K562 (cell line): ENCODE results near the gene PRKG1. TPM values are rescaled to one million over a fixed set of nuclear protein-coding genes. Genes with fewer than 3 reads are reported as not detected.

Experiments used
- ATAC-seq: fragments of 200-7000 bp; cut with Tn5 transposase; 3 replicates; pipeline ENCODE4 v1.9.1; 2020; ENCODE audit warnings: moderate library complexity
- BruUV-seq: library from RNA; stranded (reverse); fragments of 400-500 nt; replicated peaks from 2 replicates; lab custom pipeline; 2021; lab: Mats Ljungman, UMichigan
- CTCF ChIA-PET: fragments of 300-600 bp; formaldehyde crosslinking; extraction: SDS; loops from one replicate; lab custom pipeline; 2021; ENCODE audit warnings: low intra/inter-chr PET ratio; lab: Yijun Ruan, JAX
- POLR2A ChIA-PET: fragments of 300-600, 350-650 bp; sonication (Branson Sonifier 250); formaldehyde crosslinking; extraction: SDS; loops from one replicate; lab custom pipeline; 2021; ENCODE audit warnings: antibody characterized with exemption, inconsistent platforms; lab: Yijun Ruan, JAX
- DNase-seq, 4 experiments: peaks; one replicate each; pipeline versions ENCODE4 v3.0.0 to v3.0.0-alpha.2; 2011 to 2018; ENCODE audit warnings: low spot score in 3 of 4, mixed read lengths in 3 of 4; ENCODE audit errors: extremely low read depth in 1 of 4
- FAIRE-seq: peaks from 2 replicates; lab custom pipeline; 2011; peaks lifted over from hg19 to GRCh38; lab: Jason Lieb, UNC
- H2AFZ ChIP-seq: 2 replicates; pipeline ENCODE4 v1.6.0; 2011; ENCODE audit warnings: low read depth, low read length, control low read depth, inconsistent platforms
- H3K27ac ChIP-seq: fragments of 200-600 bp; 3 replicates; pipeline ENCODE4 v1.8.0; 2011; ENCODE audit warnings: low read depth, mild to moderate bottlenecking, control low read depth, inconsistent platforms, low read length, moderate library complexity, mixed read lengths; ENCODE audit errors: extremely low read depth
- H3K27me3 ChIP-seq, 2 experiments: fragments of 300-600 bp in 1 of 2; 2 replicates in 1 of 2; 3 replicates in 1 of 2; pipeline versions ENCODE4 v1.6.0 to v1.8.0; 2011; ENCODE audit warnings: inconsistent platforms in 2 of 2, low read length in 2 of 2, mild to moderate bottlenecking in 1 of 2, mixed read lengths in 1 of 2, moderate library complexity in 1 of 2; ENCODE audit not compliant: control insufficient read depth in 2 of 2, insufficient read depth in 2 of 2
- H3K36me3 ChIP-seq: fragments of 300-600 bp; 3 replicates; pipeline ENCODE4 v1.8.0; 2011; ENCODE audit warnings: mild to moderate bottlenecking, low read length, inconsistent platforms; ENCODE audit not compliant: control insufficient read depth, insufficient read depth
- H3K4me1 ChIP-seq, 2 experiments: fragments of 200-600 bp in 1 of 2; replicated peaks in 1 of 2; 2 replicates in 1 of 2; 3 replicates in 1 of 2; pipeline versions ENCODE4 v1.5.1 to v1.8.0; 2011; ENCODE audit warnings: inconsistent platforms in 2 of 2, low read length in 2 of 2, mild to moderate bottlenecking in 1 of 2, mixed read lengths in 1 of 2, moderate library complexity in 1 of 2; ENCODE audit not compliant: control insufficient read depth in 2 of 2, insufficient read depth in 2 of 2
- H3K4me2 ChIP-seq: 2 replicates; pipeline ENCODE4 v1.6.1; 2011; ENCODE audit warnings: low read length, control low read depth, inconsistent platforms, mixed read lengths; ENCODE audit not compliant: insufficient read depth
- H3K4me3 ChIP-seq: fragments of 200-600 bp; sonication (generic), shearing (Covaris generic); 2 replicates; pipeline ENCODE4 v1.5.1; 2016; ENCODE audit warnings: control low read depth, inconsistent platforms
- H3K79me2 ChIP-seq: fragments of 200-600 bp; 3 replicates; pipeline ENCODE4 v1.8.0; 2011; ENCODE audit warnings: low read length, inconsistent platforms; ENCODE audit not compliant: control insufficient read depth, insufficient read depth
- H3K9ac ChIP-seq, 2 experiments: 2 replicates each; pipeline versions ENCODE4 v1.6.0 to v1.6.1; 2011; ENCODE audit warnings: low read depth in 2 of 2, low read length in 2 of 2, control low read depth in 1 of 2, inconsistent platforms in 1 of 2, mild to moderate bottlenecking in 1 of 2, mixed read lengths in 1 of 2; ENCODE audit not compliant: insufficient read depth in 1 of 2
- H3K9me1 ChIP-seq: one replicate; pipeline ENCODE4 v1.6.0; 2011; ENCODE audit warnings: inconsistent platforms, mild to moderate bottlenecking, low read length, moderate library complexity; ENCODE audit not compliant: control insufficient read depth, insufficient read depth
- H3K9me3 ChIP-seq: replicated peaks from 2 replicates; pipeline ENCODE4 v1.5.1; 2011; ENCODE audit warnings: low read depth, low read length, inconsistent platforms; ENCODE audit not compliant: control insufficient read depth, insufficient read depth
- H4K20me1 ChIP-seq: replicated peaks from 2 replicates; pipeline ENCODE4 v1.6.1; 2011; ENCODE audit warnings: low read length, inconsistent platforms, mixed read lengths; ENCODE audit not compliant: control insufficient read depth, insufficient read depth
- GATAD2B ChIP-seq: fragments of 450-650 bp; IDR thresholded peaks from 2 replicates; pipeline ENCODE4 v1.6.1; 2017; ENCODE audit warnings: mild to moderate bottlenecking, borderline replicate concordance
- PPARD ChIP-seq: fragments of 250-450 bp; sonication (Bioruptor Pico); IDR thresholded peaks from 2 replicates; pipeline ENCODE4 v1.8.0; 2022; ENCODE audit warnings: inconsistent platforms, mild to moderate bottlenecking, moderate library complexity
- RBM25 ChIP-seq: fragments of 200-400 bp; formaldehyde crosslinking; IDR thresholded peaks from 2 replicates; pipeline ENCODE4 v1.6.1; 2018; ENCODE audit warnings: low read length, low read depth, moderate library complexity; ENCODE audit not compliant: severe bottlenecking
- RFX1 ChIP-seq: fragments of 450-650 bp; IDR thresholded peaks from 2 replicates; pipeline ENCODE4 v1.6.1; 2016; ENCODE audit warnings: mild to moderate bottlenecking, moderate library complexity
- SAFB2 ChIP-seq: fragments of 200-400 bp; formaldehyde crosslinking; IDR thresholded peaks from 2 replicates; pipeline ENCODE4 v1.6.1; 2018; ENCODE audit warnings: borderline replicate concordance, low read length, low read depth, moderate library complexity; ENCODE audit not compliant: severe bottlenecking
- TOE1 ChIP-seq, 2 experiments: fragments of 450-650 bp in 1 of 2; sonication (generic) in 1 of 2; formaldehyde crosslinking in 1 of 2; IDR thresholded peaks; 2 replicates each; pipeline versions ENCODE4 v1.7.1 to v1.8.0; 2016 to 2022; ENCODE audit warnings: borderline replicate concordance in 2 of 2, mild to moderate bottlenecking in 2 of 2, antibody characterized with exemption in 1 of 2, inconsistent platforms in 1 of 2, low read depth in 1 of 2, missing genetic modification reagents in 1 of 2, moderate library complexity in 1 of 2
- U2AF1 ChIP-seq: fragments of 200-400 bp; formaldehyde crosslinking; optimal IDR thresholded peaks from 2 replicates; pipeline ENCODE3; 2017; ENCODE audit warnings: mild to moderate bottlenecking, low read depth, low read length, moderate library complexity
- ZNF133 ChIP-seq: fragments of 250-450 bp; sonication (Bioruptor Pico); IDR thresholded peaks from 2 replicates; pipeline ENCODE4 v1.4.0; 2020; ENCODE audit warnings: mild to moderate bottlenecking
- ZNF274 ChIP-seq: IDR thresholded peaks from 2 replicates; pipeline ENCODE4 v1.6.1; 2011; ENCODE audit warnings: low read depth, mild to moderate bottlenecking, low read length, moderate library complexity, borderline replicate concordance
- WGBS: fragments of 100-300 bp; shearing (Covaris generic); methylation state at CpG from one replicate; pipeline ENCODE4 v1.1.6; 2016; ENCODE audit warnings: low coverage, mixed read lengths; ENCODE audit not compliant: insufficient coverage; ENCODE audit errors: missing lambda C conversion rate; 5-methylcytosine and 5-hydroxymethylcytosine counted together
- in situ Hi-C: fragments of 300-500 bp; cut with MboI; formaldehyde crosslinking; loops from 4 replicates; pipeline ENCODE4 v1.15.0; 2018; ENCODE audit warnings: inconsistent platforms, mixed read lengths
- intact Hi-C: fragments of 100-400 bp; cut with micrococcal nuclease; formaldehyde crosslinking; loops from 2 replicates; pipeline ENCODE4 v1.14.2; 2022
- polyA plus RNA-seq, 8 experiments: library from polyadenylated mRNA; depleted of rRNA in 4 of 8; stranded (reverse) in 5 of 8; unstranded in 3 of 8; fragments of >200 nt; fragmentation: Nextera tagmentation in 2 of 8; fragmentation: Illumina TruSeq in 1 of 8; extraction: Ambion mirVana in 2 of 8; extraction: Trizol in 1 of 8; gene quantifications; 2 replicates each; pipeline versions ENCODE4 v1.2.1 to v1.2.3, GENCODE V29; 2011 to 2014; ENCODE audit warnings: inconsistent platforms in 1 of 8, missing spikeins in 1 of 8
- total RNA-seq, 7 experiments: library from RNA; depleted of rRNA in 6 of 7; stranded (reverse); fragments of >200 nt in 6 of 7; fragmentation: Illumina TruSeq in 2 of 7; extraction: Trizol in 2 of 7; gene quantifications; 2 replicates each; pipeline versions ENCODE4 v1.2.1 to v1.2.3, GENCODE V29; 2011 to 2021; ENCODE audit warnings: low replicate concordance in 1 of 7
- TF ChIP-seq, protein P1 (sequence below): fragments of 200-800 bp; sonication (Bioruptor generic); IDR thresholded peaks from 2 replicates; pipeline ENCODE4 v1.6.1; 2017; ENCODE audit warnings: missing genetic modification characterization, missing compliant biosample characterization
- TF ChIP-seq, protein P2 (sequence below): sonication (generic); formaldehyde crosslinking; IDR thresholded peaks from 2 replicates; pipeline ENCODE4 v1.8.1; 2023; ENCODE audit warnings: mild to moderate bottlenecking, missing genetic modification reagents, moderate library complexity

PRKG1 gene
- total and polyA plus RNA-seq, 9 of the 15 experiments (the other 6 are each of a cell fraction or from before 2014, with no cell fraction given), result 0.22 TPM; not detected in 8

DNA sequence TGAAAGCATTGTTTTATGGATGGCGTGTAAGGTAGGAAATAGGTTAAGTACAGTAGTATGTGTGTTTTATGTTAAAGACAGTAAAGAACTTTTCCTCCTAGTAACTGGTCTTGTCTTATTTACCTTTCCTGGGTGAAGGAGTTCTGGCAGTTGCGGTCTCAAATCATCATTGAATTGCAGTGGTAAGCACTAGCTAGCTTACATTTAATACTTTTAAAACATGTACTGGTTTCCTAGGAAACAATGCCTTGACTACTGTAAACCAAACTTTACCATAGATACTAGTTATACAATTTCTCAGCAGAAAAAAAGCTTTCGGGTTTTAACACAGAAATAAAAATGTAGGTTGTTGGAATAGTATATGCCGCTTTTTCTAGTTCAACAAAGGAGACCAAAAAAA lies 37.7 kb downstream of the PRKG1 start (continued):
- TF ChIP-seq, protein P1, sequence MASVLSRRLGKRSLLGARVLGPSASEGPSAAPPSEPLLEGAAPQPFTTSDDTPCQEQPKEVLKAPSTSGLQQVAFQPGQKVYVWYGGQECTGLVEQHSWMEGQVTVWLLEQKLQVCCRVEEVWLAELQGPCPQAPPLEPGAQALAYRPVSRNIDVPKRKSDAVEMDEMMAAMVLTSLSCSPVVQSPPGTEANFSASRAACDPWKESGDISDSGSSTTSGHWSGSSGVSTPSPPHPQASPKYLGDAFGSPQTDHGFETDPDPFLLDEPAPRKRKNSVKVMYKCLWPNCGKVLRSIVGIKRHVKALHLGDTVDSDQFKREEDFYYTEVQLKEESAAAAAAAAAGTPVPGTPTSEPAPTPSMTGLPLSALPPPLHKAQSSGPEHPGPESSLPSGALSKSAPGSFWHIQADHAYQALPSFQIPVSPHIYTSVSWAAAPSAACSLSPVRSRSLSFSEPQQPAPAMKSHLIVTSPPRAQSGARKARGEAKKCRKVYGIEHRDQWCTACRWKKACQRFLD, result no peak
- TF ChIP-seq GATAD2B (no peak), RFX1 (no peak), ZNF274 (no peak), ZNF133 (CRISPR knock-in tag) (no peak), TOE1 (IDR thresholded peaks at IDR 0.05; ENCODE audit: borderline replicate concordance) (no peak), TOE1 (CRISPR knock-in tag; IDR thresholded peaks at IDR 0.05; ENCODE audit: borderline replicate concordance, low read depth) (no peak), U2AF1 (no peak), SAFB2 (no peak), PPARD (CRISPR knock-in tag) (no peak)

DNA sequence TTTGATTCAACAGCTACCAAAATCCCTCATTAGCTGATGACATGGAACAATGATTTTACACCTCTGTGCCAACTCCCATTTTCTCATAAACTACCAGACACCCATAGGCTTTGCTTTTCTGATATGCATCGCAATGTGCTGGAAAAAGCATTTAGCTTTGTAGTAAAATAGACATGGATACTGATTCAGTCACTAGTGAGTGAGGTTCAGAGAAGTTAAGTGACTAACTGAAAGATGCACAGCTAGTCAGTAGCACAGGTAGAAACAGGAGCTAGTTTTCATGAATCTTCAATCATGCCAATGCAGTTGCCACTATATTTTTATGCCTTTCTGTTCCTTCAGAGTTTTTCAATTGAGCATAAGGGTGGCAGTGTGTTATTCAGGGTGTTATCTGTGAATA lies 38.7 kb downstream of the PRKG1 start:
- Histone ChIP-seq H2AFZ (no peak overlapping the region), H3K9me1 (no peaks in the 10 kb centered on the region), H3K36me3 (no peaks in the 10 kb centered on the region), H3K9me3 (no peaks in the 10 kb centered on the region; the same call in 1 of the 2 replicates), H3K27ac (no peak overlapping the region), H4K20me1 (no peaks in the 10 kb centered on the region), H3K4me1 (no peaks in the 10 kb centered on the region), H3K27me3 (no peaks in the 10 kb centered on the region), H3K4me2 (no peak overlapping the region), H3K9ac (no peak overlapping the region), H3K79me2 (no peaks in the 10 kb centered on the region), H3K4me3 (no peak overlapping the region)
- WGBS, result 0% methylated on average over 1 of the region's 1 CpG
- POLR2A ChIA-PET, result no interaction called here
- FAIRE-seq (no peak), ATAC-seq (no peak), DNase-seq (no peak)
- TF ChIP-seq, protein P2, sequence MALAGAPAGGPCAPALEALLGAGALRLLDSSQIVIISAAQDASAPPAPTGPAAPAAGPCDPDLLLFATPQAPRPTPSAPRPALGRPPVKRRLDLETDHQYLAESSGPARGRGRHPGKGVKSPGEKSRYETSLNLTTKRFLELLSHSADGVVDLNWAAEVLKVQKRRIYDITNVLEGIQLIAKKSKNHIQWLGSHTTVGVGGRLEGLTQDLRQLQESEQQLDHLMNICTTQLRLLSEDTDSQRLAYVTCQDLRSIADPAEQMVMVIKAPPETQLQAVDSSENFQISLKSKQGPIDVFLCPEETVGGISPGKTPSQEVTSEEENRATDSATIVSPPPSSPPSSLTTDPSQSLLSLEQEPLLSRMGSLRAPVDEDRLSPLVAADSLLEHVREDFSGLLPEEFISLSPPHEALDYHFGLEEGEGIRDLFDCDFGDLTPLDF (CRISPR knock-in tag), result no peak
- TF ChIP-seq RBM25, result peak; percentile 36
- CTCF ChIA-PET, result no interaction called here
- intact Hi-C loops, result no loop called here
- BruUV-seq, result no TSS peak
- in situ Hi-C loops, result no loop called here
